ENCODE measurements around the gene LGR5.

DNA sequence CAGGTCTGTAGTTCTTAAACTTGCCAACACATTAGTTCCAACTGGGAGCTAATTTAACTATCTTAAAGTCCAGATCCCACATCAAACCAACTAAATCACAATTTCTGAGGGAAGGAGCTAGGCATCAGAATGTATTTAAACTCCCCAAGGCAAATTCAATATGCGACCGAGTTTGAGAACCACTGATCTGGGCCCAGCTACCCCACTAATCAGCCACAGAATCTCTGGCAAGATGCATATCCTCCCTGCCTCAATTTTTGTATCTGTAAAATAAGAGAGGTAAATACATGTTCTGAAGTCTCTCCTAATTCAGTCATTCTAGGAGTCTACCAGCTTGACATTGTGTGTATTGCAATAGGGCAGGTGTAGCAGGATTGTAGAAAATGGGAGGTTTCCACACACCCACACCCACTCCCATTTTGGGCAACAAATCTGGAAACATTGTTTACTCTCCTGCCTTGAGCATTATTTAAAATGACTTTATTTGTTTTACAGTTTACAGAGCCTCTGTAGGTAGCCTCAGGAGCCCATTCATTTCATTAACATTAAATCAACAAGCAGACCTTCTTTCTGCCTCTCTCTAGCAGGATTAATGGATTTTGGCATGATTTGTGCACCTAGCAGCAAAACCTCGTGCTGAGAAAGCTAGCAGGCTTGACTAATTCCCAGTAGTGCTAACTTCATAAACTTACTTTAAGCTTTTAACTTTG, 15.6 kb downstream of the LGR5 start:
- TF ChIP-seq FOSL1 (IDR thresholded peaks at IDR 0.05; ENCODE audit: low read depth) (no peak), CEBPB (IDR thresholded peaks at IDR 0.05; ENCODE audit: low read depth) (no peak), SP1 (IDR thresholded peaks at IDR 0.05; ENCODE audit: low read depth) (no peak), POLR2A (IDR thresholded peaks at IDR 0.05; ENCODE audit: borderline replicate concordance, extremely low read depth, insufficient read depth, insufficient read length) (no peak), POLR2AphosphoS5 (IDR thresholded peaks at IDR 0.05; ENCODE audit: low read depth, low read length) (no peak), JUND (IDR thresholded peaks at IDR 0.05) (no peak), EZH2 (IDR thresholded peaks at IDR 0.05) (no peak), EZH2phosphoT487 (IDR thresholded peaks at IDR 0.05; ENCODE audit: borderline replicate concordance) (no peak)
- TF ChIP-seq, protein P1, sequence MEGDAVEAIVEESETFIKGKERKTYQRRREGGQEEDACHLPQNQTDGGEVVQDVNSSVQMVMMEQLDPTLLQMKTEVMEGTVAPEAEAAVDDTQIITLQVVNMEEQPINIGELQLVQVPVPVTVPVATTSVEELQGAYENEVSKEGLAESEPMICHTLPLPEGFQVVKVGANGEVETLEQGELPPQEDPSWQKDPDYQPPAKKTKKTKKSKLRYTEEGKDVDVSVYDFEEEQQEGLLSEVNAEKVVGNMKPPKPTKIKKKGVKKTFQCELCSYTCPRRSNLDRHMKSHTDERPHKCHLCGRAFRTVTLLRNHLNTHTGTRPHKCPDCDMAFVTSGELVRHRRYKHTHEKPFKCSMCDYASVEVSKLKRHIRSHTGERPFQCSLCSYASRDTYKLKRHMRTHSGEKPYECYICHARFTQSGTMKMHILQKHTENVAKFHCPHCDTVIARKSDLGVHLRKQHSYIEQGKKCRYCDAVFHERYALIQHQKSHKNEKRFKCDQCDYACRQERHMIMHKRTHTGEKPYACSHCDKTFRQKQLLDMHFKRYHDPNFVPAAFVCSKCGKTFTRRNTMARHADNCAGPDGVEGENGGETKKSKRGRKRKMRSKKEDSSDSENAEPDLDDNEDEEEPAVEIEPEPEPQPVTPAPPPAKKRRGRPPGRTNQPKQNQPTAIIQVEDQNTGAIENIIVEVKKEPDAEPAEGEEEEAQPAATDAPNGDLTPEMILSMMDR (IDR thresholded peaks at IDR 0.05 in 2 of 3, conservative IDR thresholded peaks at IDR 0.05 in 1 of 3; ENCODE audit: borderline replicate concordance in 1 of 3, insufficient read depth in 1 of 3, low read depth in 2 of 3, low read length in 2 of 3), result no peak
- TF ChIP-seq, protein P2, sequence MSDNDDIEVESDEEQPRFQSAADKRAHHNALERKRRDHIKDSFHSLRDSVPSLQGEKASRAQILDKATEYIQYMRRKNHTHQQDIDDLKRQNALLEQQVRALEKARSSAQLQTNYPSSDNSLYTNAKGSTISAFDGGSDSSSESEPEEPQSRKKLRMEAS (IDR thresholded peaks at IDR 0.05), result no peak
- TF ChIP-seq, protein P3, sequence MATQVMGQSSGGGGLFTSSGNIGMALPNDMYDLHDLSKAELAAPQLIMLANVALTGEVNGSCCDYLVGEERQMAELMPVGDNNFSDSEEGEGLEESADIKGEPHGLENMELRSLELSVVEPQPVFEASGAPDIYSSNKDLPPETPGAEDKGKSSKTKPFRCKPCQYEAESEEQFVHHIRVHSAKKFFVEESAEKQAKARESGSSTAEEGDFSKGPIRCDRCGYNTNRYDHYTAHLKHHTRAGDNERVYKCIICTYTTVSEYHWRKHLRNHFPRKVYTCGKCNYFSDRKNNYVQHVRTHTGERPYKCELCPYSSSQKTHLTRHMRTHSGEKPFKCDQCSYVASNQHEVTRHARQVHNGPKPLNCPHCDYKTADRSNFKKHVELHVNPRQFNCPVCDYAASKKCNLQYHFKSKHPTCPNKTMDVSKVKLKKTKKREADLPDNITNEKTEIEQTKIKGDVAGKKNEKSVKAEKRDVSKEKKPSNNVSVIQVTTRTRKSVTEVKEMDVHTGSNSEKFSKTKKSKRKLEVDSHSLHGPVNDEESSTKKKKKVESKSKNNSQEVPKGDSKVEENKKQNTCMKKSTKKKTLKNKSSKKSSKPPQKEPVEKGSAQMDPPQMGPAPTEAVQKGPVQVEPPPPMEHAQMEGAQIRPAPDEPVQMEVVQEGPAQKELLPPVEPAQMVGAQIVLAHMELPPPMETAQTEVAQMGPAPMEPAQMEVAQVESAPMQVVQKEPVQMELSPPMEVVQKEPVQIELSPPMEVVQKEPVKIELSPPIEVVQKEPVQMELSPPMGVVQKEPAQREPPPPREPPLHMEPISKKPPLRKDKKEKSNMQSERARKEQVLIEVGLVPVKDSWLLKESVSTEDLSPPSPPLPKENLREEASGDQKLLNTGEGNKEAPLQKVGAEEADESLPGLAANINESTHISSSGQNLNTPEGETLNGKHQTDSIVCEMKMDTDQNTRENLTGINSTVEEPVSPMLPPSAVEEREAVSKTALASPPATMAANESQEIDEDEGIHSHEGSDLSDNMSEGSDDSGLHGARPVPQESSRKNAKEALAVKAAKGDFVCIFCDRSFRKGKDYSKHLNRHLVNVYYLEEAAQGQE (IDR thresholded peaks at IDR 0.05; ENCODE audit: low read depth), result no peak
